GM12878 (cell line): ENCODE measurements around the gene ELOA2. TPM values are rescaled to one million over a fixed set of nuclear protein-coding genes. Genes with fewer than 3 reads are reported as not detected.

Experiments
- ATAC-seq: fragments of 200-7000 bp; cut with Tn5 transposase; 3 replicates; pipeline ENCODE4 v1.9.1; 2020; ENCODE audit warnings: mild to moderate bottlenecking, moderate library complexity
- BruUV-seq: library from RNA; stranded (reverse); fragments of 400-500 nt; replicated peaks from 2 replicates; lab custom pipeline; 2021; lab: Mats Ljungman, UMichigan
- CTCF ChIA-PET: fragments of 300-600 bp; sonication (Branson Sonifier 250); formaldehyde crosslinking; extraction: SDS; loops from one replicate; lab custom pipeline; 2021; ENCODE audit warnings: inconsistent platforms; lab: Yijun Ruan, JAX
- POLR2A ChIA-PET: fragments of 350-600 bp; formaldehyde crosslinking; extraction: SDS; loops from one replicate; lab custom pipeline; 2021; ENCODE audit warnings: inconsistent platforms; lab: Charles Lee
- RAD21 ChIA-PET: fragments of 300-600 bp; sonication (Branson Sonifier 250); formaldehyde crosslinking; loops from one replicate; lab custom pipeline; 2023; ENCODE audit warnings: antibody characterized with exemption; ENCODE audit not compliant: unreplicated experiment; lab: Charles Lee
- SMC1A ChIA-PET: fragments of 300-600 bp; sonication (Branson Sonifier 250); formaldehyde crosslinking; loops from one replicate; lab custom pipeline; 2023; ENCODE audit not compliant: unreplicated experiment, uncharacterized antibody; lab: Charles Lee
- DNase-seq: peaks from one replicate; pipeline ENCODE4 v3.0.0-alpha.2; 2011; ENCODE audit warnings: low read depth, low spot score
- FAIRE-seq: peaks from 3 replicates; lab custom pipeline; 2011; peaks lifted over from hg19 to GRCh38; lab: Jason Lieb, UNC
- H2AFZ ChIP-seq: 2 replicates; pipeline ENCODE4 v1.6.0; 2011; ENCODE audit warnings: low read depth, low read length, control low read depth; ENCODE audit not compliant: control insufficient read depth
- H3K27ac ChIP-seq: 2 replicates; pipeline ENCODE4 v1.5.1; 2011; ENCODE audit warnings: control low read depth; ENCODE audit not compliant: control insufficient read depth, insufficient read depth
- H3K27me3 ChIP-seq, 2 experiments: replicated peaks in 1 of 2; 2 replicates each; pipeline versions ENCODE4 v1.6.0 to v1.6.1; 2011; ENCODE audit warnings: low read length in 1 of 2; ENCODE audit not compliant: control insufficient read depth in 2 of 2, insufficient read depth in 2 of 2
- H3K36me3 ChIP-seq, 2 experiments: 2 replicates each; pipeline ENCODE4 v1.5.1; 2011; ENCODE audit warnings: low read length in 1 of 2; ENCODE audit not compliant: control insufficient read depth in 2 of 2, insufficient read depth in 2 of 2
- H3K4me1 ChIP-seq: 2 replicates; pipeline ENCODE4 v1.6.1; 2011; ENCODE audit warnings: mild to moderate bottlenecking, low read length, moderate library complexity, mixed read lengths; ENCODE audit not compliant: control insufficient read depth, insufficient read depth
- H3K4me2 ChIP-seq: 2 replicates; pipeline ENCODE4 v1.6.0; 2011; ENCODE audit warnings: control low read depth; ENCODE audit not compliant: control insufficient read depth, insufficient read depth
- H3K4me3 ChIP-seq: fragments of 200-600 bp; sonication (generic); 2 replicates; pipeline ENCODE4 v1.5.1; 2016
- H3K79me2 ChIP-seq: 2 replicates; pipeline ENCODE4 v1.6.0; 2011; ENCODE audit warnings: low read length; ENCODE audit not compliant: control insufficient read depth, insufficient read depth
- H3K9ac ChIP-seq: 2 replicates; pipeline ENCODE4 v1.8.0; 2011; ENCODE audit warnings: low read length, control low read depth, mixed read lengths; ENCODE audit not compliant: control insufficient read depth, insufficient read depth
- H3K9me3 ChIP-seq: replicated peaks from 3 replicates; pipeline ENCODE4 v1.5.1; 2011; ENCODE audit warnings: mild to moderate bottlenecking, low read length; ENCODE audit not compliant: control insufficient read depth, insufficient read depth
- H4K20me1 ChIP-seq: 2 replicates; pipeline ENCODE4 v1.6.0; 2011; ENCODE audit not compliant: control insufficient read depth, insufficient read depth
- CBFB ChIP-seq: IDR thresholded peaks from 2 replicates; pipeline ENCODE4 v1.6.1; 2016; ENCODE audit warnings: antibody characterized with exemption, low read depth
- CBX5 ChIP-seq: sonication (generic); IDR thresholded peaks from 2 replicates; pipeline ENCODE4 v1.6.1; 2016; ENCODE audit warnings: low read depth, moderate library complexity, mild to moderate bottlenecking, inconsistent platforms
- CHD4 ChIP-seq: fragments of 200-600 bp; sonication (generic); IDR thresholded peaks from 2 replicates; pipeline ENCODE4 v1.6.1; 2016; ENCODE audit warnings: mild to moderate bottlenecking
- DPF2 ChIP-seq: fragments of 450-650 bp; IDR thresholded peaks from 2 replicates; pipeline ENCODE4 v1.6.1; 2017; ENCODE audit warnings: mild to moderate bottlenecking
- HDAC6 ChIP-seq: fragments of 200-600 bp; sonication (generic); IDR thresholded peaks from one replicate; pipeline ENCODE4 v1.8.0; 2017; ENCODE audit warnings: antibody characterized with exemption; ENCODE audit not compliant: unreplicated experiment
- NFIC ChIP-seq: IDR thresholded peaks from 2 replicates; pipeline ENCODE4 v1.6.1; 2012; ENCODE audit warnings: low read depth, mild to moderate bottlenecking, inconsistent platforms, low read length, moderate library complexity
- POLR2A ChIP-seq: IDR thresholded peaks from 2 replicates; pipeline ENCODE4 v1.6.1; 2011; ENCODE audit warnings: low read depth, mild to moderate bottlenecking, low read length
- RBBP5 ChIP-seq: fragments of 200-600 bp; sonication (generic); conservative IDR thresholded peaks from 2 replicates; pipeline ENCODE4 v1.6.1; 2016
- SIX5 ChIP-seq: IDR thresholded peaks from 2 replicates; pipeline ENCODE4 v1.6.1; 2011; ENCODE audit warnings: mild to moderate bottlenecking, low read depth, low read length, moderate library complexity; ENCODE audit not compliant: severe bottlenecking
- STAT3 ChIP-seq: IDR thresholded peaks from 2 replicates; pipeline ENCODE4 v1.6.1; 2011; ENCODE audit warnings: low read depth, low read length, improper control_type of control experiment
- SUPT20H ChIP-seq: IDR thresholded peaks from 2 replicates; pipeline ENCODE4 v1.6.1; 2011; ENCODE audit warnings: low read depth, mild to moderate bottlenecking, low read length, moderate library complexity, borderline replicate concordance; ENCODE audit not compliant: control insufficient read depth
- TCF7 ChIP-seq: IDR thresholded peaks from 2 replicates; pipeline ENCODE4 v1.6.1; 2014; ENCODE audit warnings: antibody characterized with exemption, borderline replicate concordance
- ZBED1 ChIP-seq: IDR thresholded peaks from 2 replicates; pipeline ENCODE4 v1.6.1; 2016; ENCODE audit warnings: borderline replicate concordance
- ZZZ3 ChIP-seq: IDR thresholded peaks from 2 replicates; pipeline ENCODE4 v1.6.1; 2011; ENCODE audit warnings: low read depth; ENCODE audit not compliant: control insufficient read depth, insufficient read length
- WGBS: methylation state at CpG from one replicate; pipeline ENCODE4 v1.1.6; 2016; ENCODE audit warnings: low lambda C conversion rate; ENCODE audit not compliant: insufficient replicate concordance, insufficient coverage; ENCODE audit errors: missing lambda C conversion rate; 5-methylcytosine and 5-hydroxymethylcytosine counted together
- in situ Hi-C: fragments of 300-500 bp; cut with MboI; formaldehyde crosslinking; loops from 9 replicates; pipeline ENCODE4 v1.14.3; 2018; ENCODE audit warnings: mixed read lengths
- intact Hi-C: fragments of 100-400 bp; cut with micrococcal nuclease; formaldehyde crosslinking; loops from one replicate; pipeline ENCODE4 v1.14.2; 2022; ENCODE audit not compliant: unreplicated experiment
- polyA plus RNA-seq, 11 experiments: library from polyadenylated mRNA; depleted of rRNA in 4 of 11; unstranded in 6 of 11; stranded (reverse) in 5 of 11; fragments of >200 nt; fragmentation: Nextera tagmentation in 4 of 11; fragmentation: Illumina TruSeq in 1 of 11; extraction: Ambion mirVana in 4 of 11; extraction: Trizol in 1 of 11; gene quantifications; 1 replicate in 1 of 11; 2 replicates in 10 of 11; pipeline versions ENCODE4 v1.2.1 to v1.2.3, GENCODE V29; 2011 to 2016; ENCODE audit warnings: inconsistent platforms in 2 of 11, missing spikeins in 2 of 11, low read depth in 1 of 11
- total RNA-seq, 4 experiments: library from RNA; depleted of rRNA in 3 of 4; stranded (reverse); fragments of >200 nt in 3 of 4; fragmentation: Illumina TruSeq in 1 of 4; extraction: Trizol in 1 of 4; gene quantifications; 2 replicates each; pipeline versions ENCODE4 v1.2.1 to v1.2.3, GENCODE V29; 2013 to 2021
- TF ChIP-seq, protein P1 (sequence below): fragments of 450-650 bp; IDR thresholded peaks from 2 replicates; pipeline ENCODE4 v1.6.1; 2017; ENCODE audit warnings: borderline replicate concordance

Gene ELOA2
- total and polyA plus RNA-seq, 10 of the 15 experiments (the other 5 are each of a cell fraction or from before 2014, with no cell fraction given), result not detected

DNA sequence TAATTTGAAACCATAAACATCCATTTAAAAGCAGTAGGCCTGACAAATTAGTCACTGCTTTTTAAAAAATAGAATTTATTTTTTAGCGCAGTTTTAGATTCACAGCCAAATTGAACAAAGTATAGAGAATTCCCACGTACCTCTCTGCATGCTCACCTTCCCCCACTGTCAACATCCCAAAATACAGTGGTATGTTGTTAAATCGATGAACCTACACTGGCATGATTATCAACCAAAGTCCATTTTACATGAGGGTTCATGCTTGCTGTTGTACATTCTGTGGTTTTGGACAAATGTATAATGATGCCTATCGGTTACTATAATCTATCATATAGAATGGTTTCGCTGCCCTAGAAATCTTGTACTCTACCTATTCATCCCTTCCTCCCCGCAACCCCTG, 5.6 kb upstream of the ELOA2 start:
- ATAC-seq, result no peak
- intact Hi-C loops, result no loop called here
- Histone ChIP-seq H3K9ac (no peak overlapping the region), H3K4me3 (no peak overlapping the region), H3K4me1 (peaks cover 8% of the 10 kb centered on the region), H4K20me1 (no peaks in the 10 kb centered on the region), H2AFZ (no peak overlapping the region), H3K9me3 (no peaks in the 10 kb centered on the region), H3K27me3 (no peaks in the 10 kb centered on the region), H3K79me2 (no peaks in the 10 kb centered on the region), H3K27ac (no peak overlapping the region), H3K4me2 (no peak overlapping the region), H3K36me3 (no peaks in the 10 kb centered on the region)
- SMC1A ChIA-PET, result no interaction called here
- no peak for DNase-seq
- POLR2A ChIA-PET, result no interaction called here
- BruUV-seq, result no TSS peak
- CTCF ChIA-PET, result interaction anchor here (1.0 kb wide), 1 partner anchor 383 kb away, joined by 3 read pairs; no protein-coding TSS in a partner anchor
- peak; percentile 49 for FAIRE-seq
- in situ Hi-C loops, result no loop called here
- WGBS, result 48% methylated on average over 6 of the region's 6 CpGs
- RAD21 ChIA-PET, result no interaction called here
- TF ChIP-seq ZBED1, result no peak
- no peak for TF ChIP-seq POLR2A
- TF ChIP-seq RBBP5, result no peak
- TF ChIP-seq DPF2, result no peak
- no peak for TF ChIP-seq TCF7
- no peak for TF ChIP-seq STAT3
- no peak for TF ChIP-seq NFIC
- TF ChIP-seq ZZZ3, result no peak
- no peak for TF ChIP-seq HDAC6
- TF ChIP-seq CBX5, result no peak
- no peak for TF ChIP-seq CHD4
- TF ChIP-seq SUPT20H, result no peak
- no peak for TF ChIP-seq CBFB
- no peak for TF ChIP-seq SIX5
- TF ChIP-seq, protein P1, sequence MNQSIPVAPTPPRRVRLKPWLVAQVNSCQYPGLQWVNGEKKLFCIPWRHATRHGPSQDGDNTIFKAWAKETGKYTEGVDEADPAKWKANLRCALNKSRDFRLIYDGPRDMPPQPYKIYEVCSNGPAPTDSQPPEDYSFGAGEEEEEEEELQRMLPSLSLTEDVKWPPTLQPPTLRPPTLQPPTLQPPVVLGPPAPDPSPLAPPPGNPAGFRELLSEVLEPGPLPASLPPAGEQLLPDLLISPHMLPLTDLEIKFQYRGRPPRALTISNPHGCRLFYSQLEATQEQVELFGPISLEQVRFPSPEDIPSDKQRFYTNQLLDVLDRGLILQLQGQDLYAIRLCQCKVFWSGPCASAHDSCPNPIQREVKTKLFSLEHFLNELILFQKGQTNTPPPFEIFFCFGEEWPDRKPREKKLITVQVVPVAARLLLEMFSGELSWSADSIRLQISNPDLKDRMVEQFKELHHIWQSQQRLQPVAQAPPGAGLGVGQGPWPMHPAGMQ, result no peak
